Transverse colon (tissue), 4 donors: Measurements from ENCODE around the gene ATP9A. TPM values are rescaled to one million over a fixed set of nuclear protein-coding genes. Genes with fewer than 3 reads are reported as not detected.

ENCODE experiments used
- DNase-seq: peaks from one replicate; pipeline ENCODE4 v3.0.0-alpha.2; 2019
- H3K27ac ChIP-seq, 4 donors: fragments of 200-600 bp; sonication (generic); 2 replicates each; pipeline ENCODE4 v1.5.1; 2016 to 2018; ENCODE audit warnings: inconsistent platforms in 4 of 4
- H3K27me3 ChIP-seq: fragments of 200-600 bp; sonication (generic); 2 replicates; pipeline ENCODE4 v1.5.1; 2017; ENCODE audit warnings: inconsistent platforms
- H3K36me3 ChIP-seq, 4 donors: fragments of 200-600 bp; sonication (generic); 2 replicates each; pipeline ENCODE4 v1.5.1; 2017 to 2019; ENCODE audit warnings: inconsistent platforms in 4 of 4
- H3K4me1 ChIP-seq, 4 donors: fragments of 200-600 bp; sonication (generic); 2 replicates each; pipeline ENCODE4 v1.5.1; 2017 to 2020; ENCODE audit warnings: inconsistent platforms in 4 of 4
- H3K4me3 ChIP-seq, 4 donors: fragments of 200-600 bp; sonication (generic); 1 replicate in 1 of 4; 2 replicates in 3 of 4; pipeline versions ENCODE4 v1.5.1 to v1.6.1; 2017 to 2019; ENCODE audit warnings: inconsistent platforms in 4 of 4
- H3K9me3 ChIP-seq, 2 donors: fragments of 200-600 bp; sonication (generic); 2 replicates each; pipeline ENCODE4 v1.5.1; 2017 to 2019; ENCODE audit warnings: inconsistent platforms in 2 of 2
- EP300 ChIP-seq: sonication (generic); formaldehyde crosslinking; IDR thresholded peaks from one replicate; pipeline ENCODE4 v1.6.1; 2017; ENCODE audit warnings: antibody characterized with exemption, low read depth
- POLR2A ChIP-seq: fragments of 450-650 bp; IDR thresholded peaks from one replicate; pipeline ENCODE4 v1.6.1; 2016; ENCODE audit warnings: antibody characterized with exemption, mild to moderate bottlenecking, moderate library complexity
- POLR2AphosphoS5 ChIP-seq, 3 donors: sonication (generic); formaldehyde crosslinking; IDR thresholded peaks; one replicate each; pipeline ENCODE4 v1.6.1; 2016; ENCODE audit warnings: antibody characterized with exemption in 3 of 3
- WGBS, 2 donors: methylation state at CpG; one replicate each; pipeline ENCODE4 v1.1.5; 2018; ENCODE audit warnings: low coverage in 1 of 2; 5-methylcytosine and 5-hydroxymethylcytosine counted together
- in situ Hi-C, 4 donors: fragments of 200-750 bp; cut with MboI; loops; one replicate each; pipeline versions ENCODE4 v1.15.0 to v1.15.1; 2017; ENCODE audit warnings: low sequenced_read_pairs in 3 of 4, low pct_ligation_motif_present in 1 of 4, low pct_unique_long_range_greater_than_20kb in 1 of 4
- intact Hi-C: fragments of 100-400 bp; cut with DNase I; formaldehyde crosslinking; loops from one replicate; pipeline ENCODE4 v1.15.1; 2023; ENCODE audit warnings: low total_unique reads
- total RNA-seq, 4 donors: library from RNA; depleted of rRNA; stranded (reverse); fragments of >200 nt; gene quantifications; one replicate each; pipeline ENCODE4 v1.1.0, GENCODE V29; 2016
- TF ChIP-seq, protein P1 (sequence below), 5 experiments: fragments of 200-600 bp in 3 of 5; fragments of 450-650 bp in 2 of 5; sonication (generic) in 3 of 5; IDR thresholded peaks; 1 replicate in 2 of 5; 2 replicates in 3 of 5; pipeline ENCODE4 v1.5.1; 2016 to 2017; ENCODE audit warnings: antibody characterized with exemption in 5 of 5, inconsistent platforms in 3 of 5, mild to moderate bottlenecking in 2 of 5, moderate library complexity in 1 of 5

ATP9A gene
- total RNA-seq, 4 donors from 2014 or later: 66.3 to 93.0 (median 78.9) TPM

DNA sequence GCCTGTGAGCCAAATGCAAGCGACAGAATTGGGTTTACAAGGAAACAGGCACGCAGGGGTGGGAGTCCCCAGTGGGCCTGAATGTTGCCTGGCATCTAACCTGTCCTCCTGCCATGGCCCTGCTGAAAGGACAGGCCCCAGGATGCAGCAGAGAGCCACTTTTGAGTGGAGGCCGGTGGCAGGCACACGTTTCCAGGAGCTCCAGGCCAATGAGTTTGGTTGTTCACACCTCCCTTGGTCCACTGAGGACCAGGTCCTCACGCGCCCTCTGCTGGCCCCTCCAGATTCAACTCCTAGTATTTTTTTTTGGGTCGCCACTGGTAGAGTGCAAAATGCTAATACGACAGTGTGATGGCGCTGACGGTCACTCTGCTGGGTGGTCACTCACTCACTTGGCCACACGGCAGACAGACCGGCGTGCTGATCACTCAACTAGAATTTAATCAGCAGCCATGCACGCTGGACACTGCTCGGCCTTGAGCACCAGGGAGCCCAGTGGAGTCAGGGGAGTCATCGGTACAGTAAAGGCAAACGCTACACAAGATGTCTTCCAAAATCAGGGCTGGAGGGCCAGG, 143.9 kb downstream of the ATP9A start:
- Histone ChIP-seq H3K9me3 (no peaks in the 10 kb centered on the region), H3K4me1 (no peaks in the 10 kb centered on the region), H3K36me3 (no peaks in the 10 kb centered on the region), H3K27me3 (no peaks in the 10 kb centered on the region), H3K27ac (no peak overlapping the region), H3K4me3 (no peak overlapping the region)
- 72 to 100% methylated on average over 4 to 17 of the region's 17 CpGs for WGBS, 2 donors
- in situ Hi-C loops (loop anchor here in 1 of 4 donors (25.0 kb wide), 1 partner anchor 637 kb away; no protein-coding TSS in a partner anchor), intact Hi-C loops (no loop called here)
- DNase-seq: peak; percentile 58
- TF ChIP-seq, protein P1, sequence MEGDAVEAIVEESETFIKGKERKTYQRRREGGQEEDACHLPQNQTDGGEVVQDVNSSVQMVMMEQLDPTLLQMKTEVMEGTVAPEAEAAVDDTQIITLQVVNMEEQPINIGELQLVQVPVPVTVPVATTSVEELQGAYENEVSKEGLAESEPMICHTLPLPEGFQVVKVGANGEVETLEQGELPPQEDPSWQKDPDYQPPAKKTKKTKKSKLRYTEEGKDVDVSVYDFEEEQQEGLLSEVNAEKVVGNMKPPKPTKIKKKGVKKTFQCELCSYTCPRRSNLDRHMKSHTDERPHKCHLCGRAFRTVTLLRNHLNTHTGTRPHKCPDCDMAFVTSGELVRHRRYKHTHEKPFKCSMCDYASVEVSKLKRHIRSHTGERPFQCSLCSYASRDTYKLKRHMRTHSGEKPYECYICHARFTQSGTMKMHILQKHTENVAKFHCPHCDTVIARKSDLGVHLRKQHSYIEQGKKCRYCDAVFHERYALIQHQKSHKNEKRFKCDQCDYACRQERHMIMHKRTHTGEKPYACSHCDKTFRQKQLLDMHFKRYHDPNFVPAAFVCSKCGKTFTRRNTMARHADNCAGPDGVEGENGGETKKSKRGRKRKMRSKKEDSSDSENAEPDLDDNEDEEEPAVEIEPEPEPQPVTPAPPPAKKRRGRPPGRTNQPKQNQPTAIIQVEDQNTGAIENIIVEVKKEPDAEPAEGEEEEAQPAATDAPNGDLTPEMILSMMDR (IDR thresholded peaks at IDR 0.05): peak; percentile 43 to 50 (median 48)
- no peak for TF ChIP-seq POLR2A

DNA sequence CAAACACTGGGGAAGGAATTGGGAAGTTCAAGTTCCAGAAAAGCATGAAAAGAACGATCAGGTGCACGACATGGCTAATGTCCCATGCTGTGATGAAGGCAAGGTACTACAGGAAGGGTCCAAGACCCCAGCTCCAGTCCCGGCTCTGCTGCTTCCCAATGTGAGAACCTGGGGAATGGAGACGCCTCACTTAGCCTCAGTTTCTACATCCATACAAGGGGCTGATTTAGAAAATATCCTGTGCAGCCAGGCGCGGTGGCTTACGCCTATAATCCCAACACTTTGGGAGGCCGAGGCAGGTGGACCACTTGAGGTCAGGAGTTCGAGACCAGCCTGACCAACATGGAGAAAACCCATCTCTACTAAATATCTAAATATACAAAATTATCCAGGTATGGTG, 144.9 kb downstream of the ATP9A start:
- intact Hi-C loops: no loop called here
- TF ChIP-seq EP300 (no peak), POLR2A (no peak), POLR2AphosphoS5 (IDR thresholded peaks at IDR 0.05) (no peak)
- TF ChIP-seq, protein P1 (IDR thresholded peaks at IDR 0.05): no peak
- peaks cover 0 to 6% (median 0%) of the 10 kb centered on the region in 4 donors for H3K36me3 ChIP-seq
- no peaks in the 10 kb centered on the region for H3K4me1 ChIP-seq
- WGBS, 2 donors: 89% methylated on average over 9 of the region's 9 CpGs; no CpG with 5 or more reads in 1 of the 2 donors
- H3K9me3 ChIP-seq: no peaks in the 10 kb centered on the region
- no peak for DNase-seq
- in situ Hi-C loops: loop anchor here in 1 of 4 donors (25.0 kb wide), 1 partner anchor 636 kb away; no protein-coding TSS in a partner anchor
- H3K27ac ChIP-seq: no peak overlapping the region
- no peaks in the 10 kb centered on the region for H3K27me3 ChIP-seq
- no peak overlapping the region for H3K4me3 ChIP-seq

DNA sequence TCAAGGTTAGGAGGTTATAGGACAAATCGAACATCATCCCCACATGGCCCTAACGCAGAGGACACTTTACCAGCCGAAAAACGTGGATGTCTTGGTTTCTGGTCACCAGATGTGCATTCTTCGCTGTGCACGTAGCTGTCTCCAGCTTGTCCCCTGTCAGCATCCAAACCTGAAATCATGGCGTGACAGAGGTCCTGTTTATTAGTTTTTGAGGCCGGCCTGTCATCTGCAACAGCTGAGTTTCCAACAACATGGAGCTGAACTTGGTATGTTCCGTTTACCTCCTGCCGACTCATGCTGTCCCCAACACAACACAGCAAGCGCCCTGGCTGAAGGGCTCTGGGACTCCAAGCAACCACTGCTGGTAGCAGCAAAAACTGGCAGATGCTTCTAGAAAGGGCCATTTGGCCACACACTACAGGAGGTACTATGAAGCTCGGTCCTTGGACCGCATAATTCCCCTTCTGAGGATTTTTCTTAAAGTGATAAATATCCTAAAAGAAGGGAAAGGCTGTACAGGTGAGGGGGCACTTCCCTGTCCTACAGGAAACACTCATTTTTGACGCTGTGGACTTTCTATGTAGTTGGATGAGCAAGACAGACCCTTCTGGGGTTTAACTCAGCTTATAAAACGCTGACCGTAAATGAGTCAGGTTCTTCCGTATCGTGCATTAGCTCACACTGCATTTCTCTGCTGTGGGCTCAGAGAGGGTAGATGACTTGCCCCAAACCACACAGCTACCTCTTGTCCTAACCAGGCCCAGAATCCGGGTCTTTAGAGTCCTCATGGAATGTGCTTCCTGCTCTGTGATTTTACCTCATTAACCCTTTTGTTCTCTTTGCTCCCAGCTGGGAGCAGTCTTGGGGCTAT, 146.0 kb downstream of the ATP9A start:
- H3K4me1 ChIP-seq: no peaks in the 10 kb centered on the region
- no peaks in the 10 kb centered on the region for H3K9me3 ChIP-seq
- in situ Hi-C loops: loop anchor here in 1 of 4 donors (25.0 kb wide), 1 partner anchor 635 kb away; no protein-coding TSS in a partner anchor
- H3K27ac ChIP-seq: no peak overlapping the region
- intact Hi-C loops: no loop called here
- 60 to 85% methylated on average over 1 to 19 of the region's 19 CpGs for WGBS, 2 donors
- H3K36me3 ChIP-seq: peaks cover 0 to 15% (median 3%) of the 10 kb centered on the region in 4 donors
- TF ChIP-seq, protein P1 (IDR thresholded peaks at IDR 0.05): no peak
- no peak for TF ChIP-seq POLR2AphosphoS5 (IDR thresholded peaks at IDR 0.05)
- H3K27me3 ChIP-seq: no peaks in the 10 kb centered on the region
- H3K4me3 ChIP-seq: no peak overlapping the region
- no peak for DNase-seq

DNA sequence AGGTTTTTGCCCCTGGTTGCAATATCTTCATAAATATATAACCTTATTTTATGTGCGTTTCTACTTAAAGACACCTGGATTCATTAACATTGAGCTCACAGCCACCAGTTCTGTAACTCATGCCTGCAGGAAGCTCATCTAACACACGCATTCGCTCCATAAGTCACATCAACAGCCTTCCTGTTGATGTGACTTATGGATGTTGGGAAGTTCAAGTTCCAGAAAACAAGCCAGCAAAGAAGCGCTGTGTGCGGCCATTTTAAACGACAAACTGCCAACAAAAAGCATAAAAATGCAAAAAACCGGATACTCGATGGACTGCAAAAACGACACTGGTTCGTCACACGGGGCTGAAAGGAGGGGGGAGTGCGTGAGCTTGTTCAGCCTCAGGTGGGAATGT, 147.8 kb downstream of the ATP9A start:
- H3K4me3 ChIP-seq: no peak overlapping the region
- H3K36me3 ChIP-seq: peaks cover 0 to 15% (median 5%) of the 10 kb centered on the region in 4 donors
- no peaks in the 10 kb centered on the region for H3K4me1 ChIP-seq
- 84 to 96% methylated on average over 5 to 12 of the region's 12 CpGs for WGBS, 2 donors
- TF ChIP-seq, protein P1 (IDR thresholded peaks at IDR 0.05): no peak
- no peak for TF ChIP-seq EP300
- no peaks in the 10 kb centered on the region for H3K27me3 ChIP-seq
- no peaks in the 10 kb centered on the region for H3K9me3 ChIP-seq
- intact Hi-C loops: no loop called here
- no peak for DNase-seq
- no peak overlapping the region for H3K27ac ChIP-seq
- in situ Hi-C loops: loop anchor here in 1 of 4 donors (25.0 kb wide), 1 partner anchor 633 kb away; no protein-coding TSS in a partner anchor
